ENCODE measurements around the gene AGPAT4. TPM values are rescaled to one million over a fixed set of nuclear protein-coding genes. Genes with fewer than 3 reads are reported as not detected.

The AGPAT4 gene
- polyA plus RNA-seq, 3 donors = 6.4 to 15.8 (median 6.9) TPM

GRCh38 chr6:161101517-161101916, 172.3 kb downstream of the AGPAT4 start:
- WGBS (ENCODE audit: insufficient coverage) = no CpG with 5 or more reads among the region's 7 CpGs
- Mint-ChIP-seq H3K36me3 (peaks cover 70 to 71% of the 10 kb centered on the region in 2 donors), H3K4me3 (no peak overlapping the region), H3K4me1 (no peaks in the 10 kb centered on the region), H3K27me3 (ENCODE audit: low read depth in 3 of 3) (peaks cover 0 to 1% (median 0%) of the 10 kb centered on the region in 3 donors), H3K27ac (peak overlapping the region in 3 of 7 donors; percentile 6 to 67 (median 16)), H3K9me3 (no peaks in the 10 kb centered on the region)
- H3K36me3 ChIP-seq (replicated peaks in 1 of 2; ENCODE audit: control insufficient read depth in 1 of 2, insufficient read depth in 2 of 2, low read length in 2 of 2) = peaks cover 58 to 96% of the 10 kb centered on the region in 2 donors
- H3K4me3 ChIP-seq (replicated peaks in 1 of 3; ENCODE audit: low read depth in 2 of 3, low read length in 3 of 3) = no peak overlapping the region
- no peaks in the 10 kb centered on the region for H3K27me3 ChIP-seq (ENCODE audit: control insufficient read depth in 2 of 2, insufficient read depth in 2 of 2, low read length in 2 of 2)
- H3K4me2 ChIP-seq (replicated peaks; ENCODE audit: extremely low read depth, low read length, poor library complexity, severe bottlenecking) = no peak overlapping the region
- no peaks in the 10 kb centered on the region for H3K4me1 ChIP-seq (ENCODE audit: control insufficient read depth in 1 of 2, insufficient read depth in 2 of 2, low read length in 2 of 2)
- no peak overlapping the region for H2AFZ ChIP-seq (ENCODE audit: insufficient read depth, low read depth, low read length, poor library complexity, severe bottlenecking)
- H3K79me2 ChIP-seq (ENCODE audit: insufficient read depth, low read length) = no peaks in the 10 kb centered on the region
- H3K9me3 ChIP-seq (replicated peaks in 1 of 2; ENCODE audit: control insufficient read depth in 1 of 2, insufficient read depth in 1 of 2, low read length in 2 of 2) = no peaks in the 10 kb centered on the region
- no peaks in the 10 kb centered on the region for H4K20me1 ChIP-seq (ENCODE audit: insufficient read depth, low read length)
- peak in 1 of 3 donors; percentile 12 for DNase-seq
- intact Hi-C loops (cut with micrococcal nuclease) = loop anchor here in 1 of 2 donors (5.0 kb wide), 2 partner anchors 171 to 271 kb away; partner anchors contain the start of gene AGPAT4
- TF ChIP-seq, protein P1, sequence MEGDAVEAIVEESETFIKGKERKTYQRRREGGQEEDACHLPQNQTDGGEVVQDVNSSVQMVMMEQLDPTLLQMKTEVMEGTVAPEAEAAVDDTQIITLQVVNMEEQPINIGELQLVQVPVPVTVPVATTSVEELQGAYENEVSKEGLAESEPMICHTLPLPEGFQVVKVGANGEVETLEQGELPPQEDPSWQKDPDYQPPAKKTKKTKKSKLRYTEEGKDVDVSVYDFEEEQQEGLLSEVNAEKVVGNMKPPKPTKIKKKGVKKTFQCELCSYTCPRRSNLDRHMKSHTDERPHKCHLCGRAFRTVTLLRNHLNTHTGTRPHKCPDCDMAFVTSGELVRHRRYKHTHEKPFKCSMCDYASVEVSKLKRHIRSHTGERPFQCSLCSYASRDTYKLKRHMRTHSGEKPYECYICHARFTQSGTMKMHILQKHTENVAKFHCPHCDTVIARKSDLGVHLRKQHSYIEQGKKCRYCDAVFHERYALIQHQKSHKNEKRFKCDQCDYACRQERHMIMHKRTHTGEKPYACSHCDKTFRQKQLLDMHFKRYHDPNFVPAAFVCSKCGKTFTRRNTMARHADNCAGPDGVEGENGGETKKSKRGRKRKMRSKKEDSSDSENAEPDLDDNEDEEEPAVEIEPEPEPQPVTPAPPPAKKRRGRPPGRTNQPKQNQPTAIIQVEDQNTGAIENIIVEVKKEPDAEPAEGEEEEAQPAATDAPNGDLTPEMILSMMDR (IDR thresholded peaks at IDR 0.05) = peak; percentile 47
- H3K9ac ChIP-seq (ENCODE audit: insufficient read depth, low read length, poor library complexity, severe bottlenecking) = no peak overlapping the region
- H3K27ac ChIP-seq (ENCODE audit: low read depth in 1 of 2, low read length in 2 of 2) = no peak overlapping the region

GRCh38 chr6:161100072-161100471, 173.8 kb downstream of the AGPAT4 start:
- Mint-ChIP-seq H3K4me1 (no peaks in the 10 kb centered on the region), H3K4me3 (no peak overlapping the region), H3K36me3 (peaks cover 69 to 72% of the 10 kb centered on the region in 2 donors), H3K9me3 (no peaks in the 10 kb centered on the region), H3K27ac (peak overlapping the region in 3 of 7 donors; percentile 27 to 46 (median 28)), H3K27me3 (ENCODE audit: low read depth in 3 of 3) (no peaks in the 10 kb centered on the region)
- Histone ChIP-seq H3K9ac (ENCODE audit: insufficient read depth, low read length, poor library complexity, severe bottlenecking) (no peak overlapping the region), H4K20me1 (ENCODE audit: insufficient read depth, low read length) (no peaks in the 10 kb centered on the region), H3K79me2 (ENCODE audit: insufficient read depth, low read length) (no peaks in the 10 kb centered on the region), H3K9me3 (replicated peaks in 1 of 2; ENCODE audit: control insufficient read depth in 1 of 2, insufficient read depth in 1 of 2, low read length in 2 of 2) (no peaks in the 10 kb centered on the region), H3K36me3 (replicated peaks in 1 of 2; ENCODE audit: control insufficient read depth in 1 of 2, insufficient read depth in 2 of 2, low read length in 2 of 2) (peaks cover 61 to 88% of the 10 kb centered on the region in 2 donors), H2AFZ (ENCODE audit: insufficient read depth, low read depth, low read length, poor library complexity, severe bottlenecking) (no peak overlapping the region), H3K4me1 (ENCODE audit: control insufficient read depth in 1 of 2, insufficient read depth in 2 of 2, low read length in 2 of 2) (no peaks in the 10 kb centered on the region), H3K27me3 (ENCODE audit: control insufficient read depth in 2 of 2, insufficient read depth in 2 of 2, low read length in 2 of 2) (no peaks in the 10 kb centered on the region), H3K4me3 (replicated peaks in 1 of 3; ENCODE audit: low read depth in 2 of 3, low read length in 3 of 3) (no peak overlapping the region), H3K27ac (ENCODE audit: low read depth in 1 of 2, low read length in 2 of 2) (peak overlapping the region in 1 of 2 donors; percentile 4), H3K4me2 (replicated peaks; ENCODE audit: extremely low read depth, low read length, poor library complexity, severe bottlenecking) (no peak overlapping the region)
- TF ChIP-seq, protein P1 (IDR thresholded peaks at IDR 0.05) = no peak
- no peak for DNase-seq
- intact Hi-C loops (cut with micrococcal nuclease) = loop anchor here in 1 of 2 donors (5.0 kb wide), 2 partner anchors 172 to 272 kb away; partner anchors contain the start of gene AGPAT4
- WGBS (ENCODE audit: insufficient coverage) = 97% methylated on average over 5 of the region's 8 CpGs
